Tibial nerve (tissue), 4 donors: ENCODE measurements around the gene SEL1L.

Experiments
- CTCF ChIP-seq, 5 experiments: fragments of 200-600 bp in 3 of 5; fragments of 450-650 bp in 2 of 5; sonication (generic) in 3 of 5; IDR thresholded peaks; one replicate each; pipeline ENCODE4 v1.5.1; 2016 to 2019; ENCODE audit warnings: antibody characterized with exemption in 5 of 5, mild to moderate bottlenecking in 3 of 5, moderate library complexity in 2 of 5
- EP300 ChIP-seq, 2 donors: sonication (generic); formaldehyde crosslinking; IDR thresholded peaks; one replicate each; pipeline ENCODE4 v1.6.1; 2017; ENCODE audit warnings: antibody characterized with exemption in 2 of 2, mild to moderate bottlenecking in 1 of 2
- POLR2A ChIP-seq, 2 donors: fragments of 450-650 bp; IDR thresholded peaks; one replicate each; pipeline ENCODE4 v1.6.1; 2017; ENCODE audit warnings: antibody characterized with exemption in 2 of 2, mild to moderate bottlenecking in 2 of 2, moderate library complexity in 2 of 2

GRCh38 chr14:81434230-81434629, 99.4 kb downstream of the SEL1L start:
- TF ChIP-seq CTCF (IDR thresholded peaks at IDR 0.05) (no peak), POLR2A (IDR thresholded peaks at IDR 0.05) (no peak), EP300 (IDR thresholded peaks at IDR 0.05) (no peak)
